IPS-11a (cell line): ENCODE data around the gene VAPA.

Experiments
- H3K4me3 ChIP-seq: one replicate; pipeline ENCODE4 v1.5.1; 2013; ENCODE audit warnings: low read depth, low read length, control low read depth

VAPA gene

GRCh38 chr18:9969247-9969646 lies 55.4 kb downstream of the VAPA start:
- H3K4me3 ChIP-seq = no peak overlapping the region

- H3K4me3 ChIP-seq = no peak overlapping the region
Observed at GRCh38 chr18:9971313-9971920, 57.6 kb downstream of the VAPA start.

- no peak overlapping the region for H3K4me3 ChIP-seq
Observed at GRCh38 chr18:9973470-9973869, 59.7 kb downstream of the VAPA start.

- H3K4me3 ChIP-seq = no peak overlapping the region
Observed at GRCh38 chr18:9974279-9974915, 60.6 kb downstream of the VAPA start.

GRCh38 chr18:9975658-9976057 lies 61.8 kb downstream of the VAPA start:
- no peak overlapping the region for H3K4me3 ChIP-seq

GRCh38 chr18:9982711-9983110 lies 68.9 kb downstream of the VAPA start:
- H3K4me3 ChIP-seq = no peak overlapping the region

GRCh38 chr18:9984080-9984479 lies 70.3 kb downstream of the VAPA start:
- H3K4me3 ChIP-seq = no peak overlapping the region

- H3K4me3 ChIP-seq = no peak overlapping the region
Observed at GRCh38 chr18:9985641-9986040, 71.8 kb downstream of the VAPA start.

- H3K4me3 ChIP-seq = no peak overlapping the region
Observed at GRCh38 chr18:9986156-9986930, 72.5 kb downstream of the VAPA start.

GRCh38 chr18:9987345-9987744 lies 73.5 kb downstream of the VAPA start:
- no peak overlapping the region for H3K4me3 ChIP-seq

GRCh38 chr18:9987931-9988330 lies 74.1 kb downstream of the VAPA start:
- H3K4me3 ChIP-seq = no peak overlapping the region

- no peak overlapping the region for H3K4me3 ChIP-seq
Observed at GRCh38 chr18:9988665-9989064, 74.8 kb downstream of the VAPA start.

GRCh38 chr18:9989481-9989880 lies 75.7 kb downstream of the VAPA start:
- H3K4me3 ChIP-seq = no peak overlapping the region

- H3K4me3 ChIP-seq = no peak overlapping the region
Observed at GRCh38 chr18:9991011-9992000, 77.5 kb downstream of the VAPA start.

GRCh38 chr18:9992300-9992972 lies 78.6 kb downstream of the VAPA start:
- H3K4me3 ChIP-seq = no peak overlapping the region

GRCh38 chr18:9992973-9993520 lies 79.2 kb downstream of the VAPA start:
- H3K4me3 ChIP-seq = no peak overlapping the region

GRCh38 chr18:9993521-9994025 lies 79.8 kb downstream of the VAPA start:
- H3K4me3 ChIP-seq = no peak overlapping the region

- H3K4me3 ChIP-seq = no peak overlapping the region
Observed at GRCh38 chr18:9994026-9994570, 80.3 kb downstream of the VAPA start.

GRCh38 chr18:9994701-9995235 lies 81.0 kb downstream of the VAPA start:
- H3K4me3 ChIP-seq = no peak overlapping the region
